ENCODE measurements around the gene LCLAT1. TPM values are rescaled to one million over a fixed set of nuclear protein-coding genes. Genes with fewer than 3 reads are reported as not detected.
"Not testable (repeated sequence)": the region's sequence is repeated elsewhere in the genome, so short reads cannot be mapped to it uniquely, and the experiment has no call there.

LCLAT1 gene
- total and polyA plus RNA-seq, 12 donors = 8.0 to 56.4 (median 42.7) TPM

DNA sequence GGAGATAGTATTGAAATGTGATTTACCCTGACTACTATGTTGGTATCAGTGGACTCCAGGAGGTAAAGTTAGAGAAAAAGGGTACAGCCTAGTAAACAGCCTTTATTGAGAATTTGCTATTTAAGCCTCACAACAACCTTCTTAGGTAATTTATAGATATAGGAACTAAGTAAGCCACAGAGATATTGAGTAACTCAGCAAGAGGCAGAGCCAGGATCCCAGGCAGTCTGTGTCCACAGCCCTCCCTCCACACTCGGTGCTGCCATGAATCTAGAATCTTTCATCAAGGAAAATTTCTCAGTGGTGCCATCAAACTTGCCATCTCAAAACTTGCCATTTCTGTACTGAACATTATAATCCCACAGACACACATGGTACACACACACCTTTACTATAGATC, 189.3 kb downstream of the LCLAT1 start:
- Histone ChIP-seq H3K9me3 (no peaks in the 10 kb centered on the region), H3K27me3 (no peaks in the 10 kb centered on the region), H3K27ac (no peak overlapping the region), H3K36me3 (peaks cover 0 to 20% (median 12%) of the 10 kb centered on the region in 9 donors), H3K4me3 (no peak overlapping the region), H3K4me1 (peaks cover 0 to 10% (median 4%) of the 10 kb centered on the region in 9 donors)
- WGBS, 2 donors = 82 to 100% methylated on average over 1 of the region's 1 CpG
- intact Hi-C loops (cut with DNase I) = no loop called here
- no peak for TF ChIP-seq CTCF (IDR thresholded peaks at IDR 0.05)
- ATAC-seq = no peak
- no peak for DNase-seq

GRCh38 chr2:30639836-30640235, 192.8 kb downstream of the LCLAT1 start:
- H3K36me3 ChIP-seq = peaks cover 0 to 34% (median 12%) of the 10 kb centered on the region in 9 donors
- no peaks in the 10 kb centered on the region for H3K27me3 ChIP-seq
- H3K4me1 ChIP-seq = no peaks in the 10 kb centered on the region
- ATAC-seq (no peak), DNase-seq (no peak)
- H3K9me3 ChIP-seq = no peaks in the 10 kb centered on the region
- intact Hi-C loops (cut with DNase I) = no loop called here
- no peak overlapping the region for H3K27ac ChIP-seq
- 96 to 97% methylated on average over 5 of the region's 5 CpGs for WGBS, 2 donors
- TF ChIP-seq CTCF (IDR thresholded peaks at IDR 0.05) = no peak
- no peak overlapping the region for H3K4me3 ChIP-seq

DNA sequence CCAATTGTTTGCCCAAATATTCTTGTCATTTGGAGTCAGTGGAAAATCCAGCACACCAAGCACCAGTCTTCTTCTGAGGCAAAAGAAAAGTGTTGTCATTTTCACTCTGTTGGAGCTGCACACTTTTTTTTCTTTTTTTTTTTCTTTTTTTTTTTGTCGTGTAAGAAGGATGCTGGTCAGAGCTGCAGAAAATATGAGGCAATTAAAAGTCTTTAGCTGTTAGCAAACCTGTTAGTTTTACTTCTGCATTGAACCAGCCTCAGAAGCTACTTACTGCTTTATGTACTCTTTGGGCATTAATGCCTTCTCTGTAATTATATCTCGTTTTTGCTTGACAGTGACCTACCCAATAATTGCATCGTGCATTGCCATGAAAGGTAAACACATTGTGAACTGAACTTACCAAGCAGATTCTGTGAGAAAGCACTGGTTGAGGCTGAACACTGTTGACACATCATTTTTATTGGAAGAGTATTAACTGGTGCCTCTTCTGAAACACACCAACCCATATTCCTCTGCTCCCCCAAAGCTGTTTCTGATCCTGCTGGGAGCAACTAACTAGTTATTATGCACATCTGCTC, 194.8 kb downstream of the LCLAT1 start:
- WGBS, 2 donors = 61 to 72% methylated on average over 3 of the region's 3 CpGs
- Histone ChIP-seq H3K27ac (no peak overlapping the region), H3K4me1 (no peaks in the 10 kb centered on the region), H3K9me3 (no peaks in the 10 kb centered on the region), H3K27me3 (no peaks in the 10 kb centered on the region), H3K4me3 (no peak overlapping the region), H3K36me3 (peaks cover 0 to 34% (median 12%) of the 10 kb centered on the region in 9 donors)
- no peak for ATAC-seq
- TF ChIP-seq CTCF (IDR thresholded peaks at IDR 0.05) = no peak
- intact Hi-C loops (cut with DNase I) = no loop called here
- no peak for DNase-seq

DNA sequence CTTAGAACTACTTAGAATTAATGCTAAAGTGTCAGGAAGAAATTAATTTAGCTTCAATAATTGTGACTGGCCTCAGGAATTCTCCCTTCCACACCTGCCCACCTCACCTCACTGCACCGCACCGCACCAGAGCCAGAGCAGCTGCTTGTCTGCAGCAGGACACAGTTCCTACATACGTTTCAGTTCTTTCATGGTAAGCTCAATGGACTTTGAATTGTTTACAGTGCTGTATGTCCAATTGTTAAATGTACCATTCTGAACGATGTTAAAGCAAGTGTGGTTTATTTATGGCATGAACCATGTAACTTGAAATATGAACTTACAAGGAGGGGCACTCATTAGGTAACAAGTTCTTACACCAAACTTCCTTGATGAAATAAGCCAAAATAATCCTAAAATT, 196.0 kb downstream of the LCLAT1 start:
- H3K9me3 ChIP-seq; H3K4me1 ChIP-seq; DNase-seq; intact Hi-C loops (cut with DNase I); H3K27ac ChIP-seq; ATAC-seq; H3K27me3 ChIP-seq; H3K4me3 ChIP-seq: not testable (repeated sequence)
- 97% methylated on average over 3 of the region's 4 CpGs; no CpG with 5 or more reads in 1 of the 2 donors for WGBS, 2 donors
- peaks cover 0 to 34% (median 12%) of the 10 kb centered on the region in 9 donors for H3K36me3 ChIP-seq

GRCh38 chr2:30643674-30644073, 196.6 kb downstream of the LCLAT1 start:
- H3K36me3 ChIP-seq = peaks cover 0 to 34% (median 12%) of the 10 kb centered on the region in 9 donors
- H3K27ac ChIP-seq = no peak overlapping the region
- no peaks in the 10 kb centered on the region for H3K9me3 ChIP-seq
- ATAC-seq = no peak
- DNase-seq = no peak
- no peaks in the 10 kb centered on the region for H3K27me3 ChIP-seq
- intact Hi-C loops (cut with DNase I) = no loop called here
- H3K4me1 ChIP-seq = no peaks in the 10 kb centered on the region
- no peak for TF ChIP-seq CTCF (IDR thresholded peaks at IDR 0.05)
- H3K4me3 ChIP-seq = no peak overlapping the region
- 65 to 79% methylated on average over 3 of the region's 3 CpGs for WGBS, 2 donors

Measured in heart right ventricle (tissue), 16 donors.